Neural cell (in vitro differentiated cells): ENCODE data around the gene SIPA1L2.

Experiments used
- EP300 ChIP-seq: fragments of 450-650 bp; conservative IDR thresholded peaks from 2 replicates; pipeline ENCODE4 v1.6.1; 2014; ENCODE audit warnings: antibody characterized with exemption, mild to moderate bottlenecking, moderate library complexity; ENCODE audit not compliant: poor library complexity, severe bottlenecking
- SMC3 ChIP-seq: fragments of 450-650 bp; conservative IDR thresholded peaks from 2 replicates; pipeline ENCODE4 v1.6.1; 2014; ENCODE audit warnings: antibody characterized with exemption, mild to moderate bottlenecking, moderate library complexity; ENCODE audit not compliant: poor library complexity
- TAF1 ChIP-seq: IDR thresholded peaks from 2 replicates; pipeline ENCODE4 v1.6.1; 2012; ENCODE audit warnings: low read depth
- TF ChIP-seq, protein P1 (sequence below): fragments of 450-650 bp; IDR thresholded peaks from 2 replicates; pipeline ENCODE4 v1.5.1; 2014; ENCODE audit warnings: antibody characterized with exemption, mild to moderate bottlenecking, moderate library complexity; ENCODE audit not compliant: poor library complexity, severe bottlenecking

DNA sequence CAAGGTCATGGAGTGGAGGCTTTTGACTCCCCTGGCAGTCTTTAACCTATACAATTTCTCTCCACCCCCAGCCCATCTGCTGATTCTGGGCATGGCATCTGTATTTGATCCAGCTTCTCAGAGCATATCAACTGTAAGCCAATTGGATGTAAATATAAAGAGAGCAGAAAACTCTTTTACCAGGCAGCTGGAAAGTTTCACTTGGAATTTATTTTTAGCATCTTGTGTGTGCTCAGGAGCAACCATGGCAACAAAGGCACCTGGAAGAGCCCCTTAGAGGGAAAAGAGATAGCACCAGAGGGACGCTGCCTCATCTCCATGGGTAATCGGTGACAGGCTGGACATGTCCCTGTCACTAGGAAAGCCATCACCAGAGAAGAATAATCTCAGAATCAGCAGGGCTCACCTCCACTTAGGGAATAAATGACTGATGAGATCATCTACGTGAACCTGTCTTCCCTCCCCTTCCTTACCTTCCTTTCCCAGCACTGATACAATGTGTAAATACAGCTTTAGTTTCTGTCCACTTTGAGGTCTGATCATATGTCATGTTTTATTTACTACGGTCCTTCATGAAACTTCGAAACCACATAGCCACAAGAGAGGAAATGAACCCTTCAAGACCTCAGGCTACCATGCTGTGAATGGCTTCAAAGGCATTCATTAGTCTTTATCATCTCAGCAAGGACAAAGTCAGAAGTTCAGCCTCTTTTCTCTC is 25.3 kb upstream of the SIPA1L2 start:
- TF ChIP-seq, protein P1, sequence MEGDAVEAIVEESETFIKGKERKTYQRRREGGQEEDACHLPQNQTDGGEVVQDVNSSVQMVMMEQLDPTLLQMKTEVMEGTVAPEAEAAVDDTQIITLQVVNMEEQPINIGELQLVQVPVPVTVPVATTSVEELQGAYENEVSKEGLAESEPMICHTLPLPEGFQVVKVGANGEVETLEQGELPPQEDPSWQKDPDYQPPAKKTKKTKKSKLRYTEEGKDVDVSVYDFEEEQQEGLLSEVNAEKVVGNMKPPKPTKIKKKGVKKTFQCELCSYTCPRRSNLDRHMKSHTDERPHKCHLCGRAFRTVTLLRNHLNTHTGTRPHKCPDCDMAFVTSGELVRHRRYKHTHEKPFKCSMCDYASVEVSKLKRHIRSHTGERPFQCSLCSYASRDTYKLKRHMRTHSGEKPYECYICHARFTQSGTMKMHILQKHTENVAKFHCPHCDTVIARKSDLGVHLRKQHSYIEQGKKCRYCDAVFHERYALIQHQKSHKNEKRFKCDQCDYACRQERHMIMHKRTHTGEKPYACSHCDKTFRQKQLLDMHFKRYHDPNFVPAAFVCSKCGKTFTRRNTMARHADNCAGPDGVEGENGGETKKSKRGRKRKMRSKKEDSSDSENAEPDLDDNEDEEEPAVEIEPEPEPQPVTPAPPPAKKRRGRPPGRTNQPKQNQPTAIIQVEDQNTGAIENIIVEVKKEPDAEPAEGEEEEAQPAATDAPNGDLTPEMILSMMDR = no peak
- TF ChIP-seq TAF1 = no peak
- TF ChIP-seq EP300 = no peak
- TF ChIP-seq SMC3 = no peak
